Hepatocyte (in vitro differentiated cells): ENCODE results near the gene ACTG1.

ENCODE experiments used
- CTCF ChIP-seq: fragments of 200-600 bp; sonication (generic); IDR thresholded peaks from 2 replicates; pipeline ENCODE4 v1.5.1; 2016; ENCODE audit warnings: antibody characterized with exemption, mild to moderate bottlenecking; ENCODE audit not compliant: poor library complexity
- EZH2 ChIP-seq: fragments of 200-600 bp; sonication (generic); IDR thresholded peaks from 2 replicates; pipeline ENCODE4 v1.6.1; 2016; ENCODE audit warnings: antibody characterized with exemption, mild to moderate bottlenecking, borderline replicate concordance

GRCh38 chr17:81514489-81514738, 1.8 kb upstream of the ACTG1 start:
- TF ChIP-seq CTCF (no peak), EZH2 (no peak)
